ENCODE data around the gene AQP11. TPM values are rescaled to one million over a fixed set of nuclear protein-coding genes. Genes with fewer than 3 reads are reported as not detected.
A peak's percentile ranks its signal among the peaks of the same experiment; 100 is the strongest.

AQP11 gene
- total RNA-seq, 1 donor: 2.9 TPM

- Histone ChIP-seq H3K27me3 (ENCODE audit: insufficient read depth, low read length) (no peaks in the 10 kb centered on the region), H3K79me2 (ENCODE audit: insufficient read depth, low read length) (no peaks in the 10 kb centered on the region), H3K4me2 (ENCODE audit: insufficient read depth, low read length) (no peak overlapping the region), H4K20me1 (ENCODE audit: insufficient read depth, low read length) (no peaks in the 10 kb centered on the region), H3K9me3 (ENCODE audit: low read depth, low read length) (no peaks in the 10 kb centered on the region), H3K36me3 (ENCODE audit: insufficient read depth, low read length) (no peaks in the 10 kb centered on the region), H3K4me3 (ENCODE audit: insufficient read depth, low read length) (no peak overlapping the region), H2AFZ (ENCODE audit: low read length) (no peak overlapping the region), H3K27ac (ENCODE audit: low read depth, low read length) (no peak overlapping the region), H3K4me1 (ENCODE audit: insufficient read depth, low read length) (no peaks in the 10 kb centered on the region)
- no peak for DNase-seq (ENCODE audit: insufficient read length, low spot score, missing footprints)
- TF ChIP-seq CTCF (IDR thresholded peaks at IDR 0.05; ENCODE audit: extremely low read depth, low read depth, low read length): no peak
Observed at GRCh38 chr11:77580712-77581337, 8.9 kb upstream of the AQP11 start.

GRCh38 chr11:77589181-77589520, 602 bp upstream of the AQP11 start:
- H3K4me1 ChIP-seq (ENCODE audit: insufficient read depth, low read length): peaks cover 13% of the 10 kb centered on the region
- H3K27ac ChIP-seq (ENCODE audit: low read depth, low read length): no peak overlapping the region
- no peak for DNase-seq (ENCODE audit: insufficient read length, low spot score, missing footprints)
- H4K20me1 ChIP-seq (ENCODE audit: insufficient read depth, low read length): no peaks in the 10 kb centered on the region
- no peak for TF ChIP-seq CTCF (IDR thresholded peaks at IDR 0.05; ENCODE audit: extremely low read depth, low read depth, low read length)
- H3K36me3 ChIP-seq (ENCODE audit: insufficient read depth, low read length): no peaks in the 10 kb centered on the region
- peak overlapping the region; percentile 89 for H2AFZ ChIP-seq (ENCODE audit: low read length)
- H3K4me3 ChIP-seq (ENCODE audit: insufficient read depth, low read length): peak overlapping the region; percentile 85
- no peaks in the 10 kb centered on the region for H3K27me3 ChIP-seq (ENCODE audit: insufficient read depth, low read length)
- H3K79me2 ChIP-seq (ENCODE audit: insufficient read depth, low read length): no peaks in the 10 kb centered on the region
- H3K9me3 ChIP-seq (ENCODE audit: low read depth, low read length): no peaks in the 10 kb centered on the region
- peak overlapping the region; percentile 88 for H3K4me2 ChIP-seq (ENCODE audit: insufficient read depth, low read length)

DNA sequence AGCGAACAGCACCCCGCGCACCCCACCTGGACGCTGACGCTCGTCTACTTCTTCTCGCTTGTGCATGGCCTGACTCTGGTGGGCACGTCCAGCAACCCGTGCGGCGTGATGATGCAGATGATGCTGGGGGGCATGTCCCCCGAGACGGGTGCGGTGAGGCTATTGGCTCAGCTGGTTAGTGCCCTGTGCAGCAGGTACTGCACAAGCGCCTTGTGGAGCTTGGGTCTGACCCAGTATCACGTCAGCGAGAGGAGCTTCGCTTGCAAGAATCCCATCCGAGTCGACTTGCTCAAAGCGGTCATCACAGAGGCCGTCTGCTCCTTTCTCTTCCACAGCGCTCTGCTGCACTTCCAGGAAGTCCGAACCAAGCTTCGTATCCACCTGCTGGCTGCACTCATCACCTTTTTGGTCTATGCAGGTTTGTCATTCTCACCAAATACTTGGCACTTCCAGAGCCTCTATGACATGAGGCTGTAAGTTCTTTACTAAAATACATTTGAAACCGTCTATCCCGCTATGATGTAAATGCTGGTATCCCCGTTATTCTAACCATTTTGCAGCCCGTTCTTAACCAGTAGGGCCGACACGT, 535 bp downstream of the AQP11 start:
- Histone ChIP-seq H3K27ac (ENCODE audit: low read depth, low read length) (no peak overlapping the region), H2AFZ (ENCODE audit: low read length) (peak overlapping the region; percentile 71), H3K79me2 (ENCODE audit: insufficient read depth, low read length) (no peaks in the 10 kb centered on the region), H3K27me3 (ENCODE audit: insufficient read depth, low read length) (no peaks in the 10 kb centered on the region), H3K9me3 (ENCODE audit: low read depth, low read length) (no peaks in the 10 kb centered on the region), H3K4me2 (ENCODE audit: insufficient read depth, low read length) (peak overlapping the region; percentile 88), H3K4me1 (ENCODE audit: insufficient read depth, low read length) (peaks cover 13% of the 10 kb centered on the region), H3K36me3 (ENCODE audit: insufficient read depth, low read length) (no peaks in the 10 kb centered on the region), H3K4me3 (ENCODE audit: insufficient read depth, low read length) (peak overlapping the region; percentile 85), H4K20me1 (ENCODE audit: insufficient read depth, low read length) (no peaks in the 10 kb centered on the region)
- TF ChIP-seq CTCF (IDR thresholded peaks at IDR 0.05; ENCODE audit: extremely low read depth, low read depth, low read length): no peak
- DNase-seq (ENCODE audit: insufficient read length, low spot score, missing footprints): peak; percentile 77

DNA sequence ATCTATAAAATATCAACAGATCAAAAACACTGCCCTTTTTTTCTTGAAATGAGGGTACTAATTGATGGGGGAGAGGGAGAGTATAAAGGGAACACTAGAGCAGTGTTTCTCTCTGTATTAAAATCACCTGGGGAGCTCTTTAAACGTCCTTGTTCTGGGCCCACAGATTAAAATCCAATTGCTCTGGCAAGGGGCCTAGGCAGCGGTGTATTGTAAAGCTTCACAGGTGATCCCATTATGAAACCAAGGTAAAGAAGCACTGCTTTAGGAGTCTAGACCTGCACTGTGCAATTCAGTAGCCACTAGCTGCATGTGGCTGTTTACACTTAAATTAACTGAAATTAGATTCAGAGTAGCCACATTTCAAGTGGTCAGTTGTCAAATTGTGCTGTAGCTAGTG, 3.0 kb downstream of the AQP11 start:
- Histone ChIP-seq H3K9me3 (ENCODE audit: low read depth, low read length) (no peaks in the 10 kb centered on the region), H3K4me3 (ENCODE audit: insufficient read depth, low read length) (no peak overlapping the region), H3K36me3 (ENCODE audit: insufficient read depth, low read length) (no peaks in the 10 kb centered on the region), H3K79me2 (ENCODE audit: insufficient read depth, low read length) (no peaks in the 10 kb centered on the region), H3K4me2 (ENCODE audit: insufficient read depth, low read length) (no peak overlapping the region), H3K4me1 (ENCODE audit: insufficient read depth, low read length) (peaks cover 13% of the 10 kb centered on the region), H2AFZ (ENCODE audit: low read length) (no peak overlapping the region), H3K27me3 (ENCODE audit: insufficient read depth, low read length) (no peaks in the 10 kb centered on the region), H3K27ac (ENCODE audit: low read depth, low read length) (no peak overlapping the region), H4K20me1 (ENCODE audit: insufficient read depth, low read length) (no peaks in the 10 kb centered on the region)
- TF ChIP-seq CTCF (IDR thresholded peaks at IDR 0.05; ENCODE audit: extremely low read depth, low read depth, low read length): no peak
- no peak for DNase-seq (ENCODE audit: insufficient read length, low spot score, missing footprints)

Data from osteoblast (primary cell).